Measurements from ENCODE around the gene MEIOC. TPM values are rescaled to one million over a fixed set of nuclear protein-coding genes. Genes with fewer than 3 reads are reported as not detected.
"Not testable (repeated sequence)": the region's sequence is repeated elsewhere in the genome, so short reads cannot be mapped to it uniquely, and the experiment has no call there.

Gene MEIOC
- total RNA-seq, 4 donors from 2014 or later, result not detected

- Histone ChIP-seq H3K4me1 (peaks cover 14 to 36% of the 10 kb centered on the region in 2 donors), H3K27me3 (no peaks in the 10 kb centered on the region), H3K36me3 (no peaks in the 10 kb centered on the region), H3K27ac (peak within 1 kb of the TSS; percentile 76 to 87 (median 83)), H3K9me3 (no peaks in the 10 kb centered on the region), H3K4me3 (peak within 1 kb of the TSS; percentile 74 to 96 (median 82))
- ATAC-seq (peak; percentile 91 to 92), DNase-seq (peak; percentile 75 to 84)
- TF ChIP-seq, protein P1, sequence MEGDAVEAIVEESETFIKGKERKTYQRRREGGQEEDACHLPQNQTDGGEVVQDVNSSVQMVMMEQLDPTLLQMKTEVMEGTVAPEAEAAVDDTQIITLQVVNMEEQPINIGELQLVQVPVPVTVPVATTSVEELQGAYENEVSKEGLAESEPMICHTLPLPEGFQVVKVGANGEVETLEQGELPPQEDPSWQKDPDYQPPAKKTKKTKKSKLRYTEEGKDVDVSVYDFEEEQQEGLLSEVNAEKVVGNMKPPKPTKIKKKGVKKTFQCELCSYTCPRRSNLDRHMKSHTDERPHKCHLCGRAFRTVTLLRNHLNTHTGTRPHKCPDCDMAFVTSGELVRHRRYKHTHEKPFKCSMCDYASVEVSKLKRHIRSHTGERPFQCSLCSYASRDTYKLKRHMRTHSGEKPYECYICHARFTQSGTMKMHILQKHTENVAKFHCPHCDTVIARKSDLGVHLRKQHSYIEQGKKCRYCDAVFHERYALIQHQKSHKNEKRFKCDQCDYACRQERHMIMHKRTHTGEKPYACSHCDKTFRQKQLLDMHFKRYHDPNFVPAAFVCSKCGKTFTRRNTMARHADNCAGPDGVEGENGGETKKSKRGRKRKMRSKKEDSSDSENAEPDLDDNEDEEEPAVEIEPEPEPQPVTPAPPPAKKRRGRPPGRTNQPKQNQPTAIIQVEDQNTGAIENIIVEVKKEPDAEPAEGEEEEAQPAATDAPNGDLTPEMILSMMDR (IDR thresholded peaks at IDR 0.05 in 4 of 5, conservative IDR thresholded peaks at IDR 0.05 in 1 of 5), result no peak
- TF ChIP-seq POLR2A (IDR thresholded peaks at IDR 0.05), result peak; percentile 12 to 34
- in situ Hi-C loops (cut with MboI; ENCODE audit: low sequenced_read_pairs in 4 of 4), result no loop called here
- intact Hi-C loops (cut with DNase I; ENCODE audit: low total_unique reads), result loop anchor here (1.0 kb wide), 1 partner anchor 19 kb away; the partner anchor contains the start of gene DBF4B
These were observed 33.4 kb downstream of the MEIOC start, which contains the start of gene CCDC43 for GRCh38 chr17:44689477-44690217. CCDC43 (minus strand) TSS chr17:44689776; CDS start chr17:44689753, 23 bp downstream.

DNA sequence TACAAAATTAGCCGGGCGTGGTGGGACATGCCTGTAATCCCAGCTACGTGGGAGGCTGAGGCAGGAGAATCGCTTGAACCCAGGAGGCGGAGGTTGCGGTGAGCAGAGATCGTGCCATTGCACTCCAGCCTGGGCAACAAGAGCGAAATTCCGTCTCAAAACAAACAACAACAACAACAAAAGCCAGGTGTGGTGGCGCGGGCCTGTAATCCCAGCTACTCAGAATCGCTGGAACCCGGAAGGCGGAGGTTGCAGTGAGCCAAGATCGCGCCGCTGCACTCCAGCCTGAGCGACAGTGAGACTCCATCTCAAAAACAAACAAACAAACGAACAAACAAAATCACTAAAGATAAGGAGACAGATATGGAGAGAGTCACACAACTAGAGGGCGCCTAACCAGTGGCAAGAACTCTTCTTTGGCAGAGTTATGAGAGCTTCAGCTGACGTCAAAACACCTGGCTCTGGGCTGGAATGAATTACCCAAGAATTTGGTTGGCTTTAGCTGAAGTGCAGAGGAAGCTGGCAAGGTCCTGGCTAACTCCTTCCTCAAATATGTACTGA, 34.6 kb downstream of the MEIOC start:
- Histone ChIP-seq H3K4me1 (peaks cover 14 to 32% of the 10 kb centered on the region in 2 donors), H3K27ac (peak overlapping the region; percentile 76 to 87 (median 83))
- DNase-seq; H3K4me3 ChIP-seq; H3K27me3 ChIP-seq; H3K9me3 ChIP-seq; intact Hi-C loops (cut with DNase I; ENCODE audit: low total_unique reads); ATAC-seq; in situ Hi-C loops (cut with MboI; ENCODE audit: low sequenced_read_pairs in 4 of 4); H3K36me3 ChIP-seq: not testable (repeated sequence)

DNA sequence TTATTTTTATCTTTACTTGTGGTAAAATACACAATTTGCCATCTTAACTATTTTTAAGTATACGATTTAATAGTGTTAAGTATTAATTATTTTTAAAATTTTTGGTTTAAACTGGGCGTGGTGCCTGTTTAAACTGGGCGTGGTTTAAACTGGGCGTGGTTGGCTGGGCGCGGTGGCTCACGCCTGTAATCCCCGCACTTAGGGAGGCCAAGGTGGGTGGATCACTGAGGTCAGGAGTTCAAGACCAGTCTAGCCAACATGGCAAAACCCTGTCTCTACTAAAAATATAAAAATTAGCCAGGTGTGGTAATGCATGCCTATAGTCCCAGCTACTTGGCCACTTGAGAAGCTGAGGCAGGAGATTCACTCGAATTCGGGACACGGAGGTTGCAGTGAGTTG, 37.3 kb downstream of the MEIOC start:
- no peak for DNase-seq

DNA sequence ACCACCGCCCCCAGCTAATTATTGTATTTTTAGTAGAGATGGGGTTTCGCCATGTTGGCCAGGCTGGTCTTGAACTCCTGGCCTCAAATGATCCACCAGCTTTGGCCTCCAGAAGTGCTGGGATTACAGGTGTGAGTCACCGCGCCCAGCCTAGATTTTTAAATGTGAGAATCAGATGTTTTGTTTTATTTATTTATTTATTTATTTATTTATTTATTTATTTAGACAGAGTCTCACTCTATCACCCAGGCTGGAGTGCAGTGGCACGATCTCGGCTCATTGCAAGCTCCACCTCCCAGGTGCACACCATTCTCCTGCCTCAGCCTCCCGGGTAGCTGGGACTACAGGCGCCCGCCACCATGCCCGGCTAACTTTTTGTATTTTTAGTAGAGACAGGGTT, 44.0 kb downstream of the MEIOC start:
- ATAC-seq; H3K36me3 ChIP-seq; H3K4me3 ChIP-seq; DNase-seq; intact Hi-C loops (cut with DNase I; ENCODE audit: low total_unique reads); H3K27me3 ChIP-seq; H3K27ac ChIP-seq; H3K9me3 ChIP-seq; H3K4me1 ChIP-seq; in situ Hi-C loops (cut with MboI; ENCODE audit: low sequenced_read_pairs in 4 of 4): not testable (repeated sequence)

More for the DNA sequence above, 37.3 kb downstream of the MEIOC start:
- no peak overlapping the region for H3K4me3 ChIP-seq
- TF ChIP-seq POLR2A (IDR thresholded peaks at IDR 0.05), result no peak
- TF ChIP-seq, protein P1 (IDR thresholded peaks at IDR 0.05 in 4 of 5, conservative IDR thresholded peaks at IDR 0.05 in 1 of 5), result no peak
- in situ Hi-C loops (cut with MboI; ENCODE audit: low sequenced_read_pairs in 4 of 4) (no loop called here), intact Hi-C loops (cut with DNase I; ENCODE audit: low total_unique reads) (no loop called here)
- no peak overlapping the region for H3K27ac ChIP-seq
- no peaks in the 10 kb centered on the region for H3K9me3 ChIP-seq
- no peaks in the 10 kb centered on the region for H3K36me3 ChIP-seq
- H3K27me3 ChIP-seq, result no peaks in the 10 kb centered on the region
- peaks cover 7 to 8% of the 10 kb centered on the region in 2 donors for H3K4me1 ChIP-seq
- ATAC-seq, result no peak

- DNase-seq (no peak), ATAC-seq (peak in 1 of 2 donors; percentile 16)
- Histone ChIP-seq H3K4me1 (peaks cover 10 to 11% of the 10 kb centered on the region in 2 donors), H3K36me3 (no peaks in the 10 kb centered on the region), H3K9me3 (no peaks in the 10 kb centered on the region), H3K4me3 (peak overlapping the region; percentile 64 to 88 (median 82)), H3K27ac (peak overlapping the region; percentile 78 to 86 (median 84)), H3K27me3 (no peaks in the 10 kb centered on the region)
- in situ Hi-C loops (cut with MboI; ENCODE audit: low sequenced_read_pairs in 4 of 4) (no loop called here), intact Hi-C loops (cut with DNase I; ENCODE audit: low total_unique reads) (loop anchor here (1.0 kb wide), 1 partner anchor 19 kb away; the partner anchor contains the start of gene CCDC43)
- TF ChIP-seq POLR2A (IDR thresholded peaks at IDR 0.05), result no peak
- TF ChIP-seq, protein P1 (IDR thresholded peaks at IDR 0.05 in 4 of 5, conservative IDR thresholded peaks at IDR 0.05 in 1 of 5), result no peak
These were observed 51.6 kb downstream of the MEIOC start for GRCh38 chr17:44707755-44708400.

Data from gastrocnemius medialis (tissue), 4 donors.